ENCODE measurements around the gene ADGRG3. TPM values are rescaled to one million over a fixed set of nuclear protein-coding genes. Genes with fewer than 3 reads are reported as not detected.

The ADGRG3 gene
- total and polyA plus RNA-seq, 2 donors (not counting 1 experiment from before 2014, with no cell fraction given): not detected

GRCh38 chr16:57696240-57696639, 28.1 kb downstream of the ADGRG3 start:
- Histone ChIP-seq H3K4me3 (ENCODE audit: control extremely low read depth in 1 of 5, extremely low read depth in 1 of 5, insufficient read depth in 1 of 5, low read depth in 2 of 5, low read length in 4 of 5) (no peak overlapping the region), H3K9me3 (ENCODE audit: control extremely low read depth in 1 of 3, control insufficient read depth in 2 of 3, insufficient read depth in 1 of 3, low read length in 2 of 3) (no peaks in the 10 kb centered on the region), H3K79me2 (ENCODE audit: control insufficient read depth, insufficient read depth, low read length) (no peaks in the 10 kb centered on the region), H3K27me3 (replicated peaks in 1 of 4; ENCODE audit: control extremely low read depth in 1 of 4, control insufficient read depth in 3 of 4, insufficient read depth in 4 of 4, low read length in 3 of 4) (no peaks in the 10 kb centered on the region), H3K9ac (ENCODE audit: low read length) (no peak overlapping the region), H3K36me3 (replicated peaks in 1 of 2; ENCODE audit: control extremely low read depth in 1 of 2, control insufficient read depth in 1 of 2, extremely low read depth in 1 of 2, insufficient read depth in 2 of 2, low read length in 1 of 2) (no peaks in the 10 kb centered on the region), H3K4me2 (replicated peaks; ENCODE audit: low read depth, low read length, poor library complexity, severe bottlenecking) (no peak overlapping the region), H4K20me1 (ENCODE audit: control insufficient read depth, insufficient read depth, low read length, poor library complexity, severe bottlenecking) (no peaks in the 10 kb centered on the region), H2AFZ (ENCODE audit: insufficient read depth, low read depth, low read length, poor library complexity, severe bottlenecking) (no peak overlapping the region), H3K4me1 (ENCODE audit: control insufficient read depth in 2 of 2, insufficient read depth in 2 of 2, low read length in 2 of 2) (peaks cover 15 to 23% of the 10 kb centered on the region in 2 donors), H3K27ac (ENCODE audit: low read length in 2 of 2) (no peak overlapping the region)
- H3K9me3 Mint-ChIP-seq (ENCODE audit: insufficient read depth): no peaks in the 10 kb centered on the region
- intact Hi-C loops (cut with micrococcal nuclease): no loop called here
- ATAC-seq (ENCODE audit: low read depth) (no peak), DNase-seq (no peak)
- no peak overlapping the region for H3K4me3 Mint-ChIP-seq
- H3K4me1 Mint-ChIP-seq: peaks cover 12% of the 10 kb centered on the region
- ChIA-PET CTCF (no interaction called here), POLR2A (no interaction called here)
- no peak for TF ChIP-seq EZH2 (IDR thresholded peaks at IDR 0.05; ENCODE audit: borderline replicate concordance, insufficient read depth, low read depth, low read length, poor library complexity, severe bottlenecking)
- TF ChIP-seq, protein P1, sequence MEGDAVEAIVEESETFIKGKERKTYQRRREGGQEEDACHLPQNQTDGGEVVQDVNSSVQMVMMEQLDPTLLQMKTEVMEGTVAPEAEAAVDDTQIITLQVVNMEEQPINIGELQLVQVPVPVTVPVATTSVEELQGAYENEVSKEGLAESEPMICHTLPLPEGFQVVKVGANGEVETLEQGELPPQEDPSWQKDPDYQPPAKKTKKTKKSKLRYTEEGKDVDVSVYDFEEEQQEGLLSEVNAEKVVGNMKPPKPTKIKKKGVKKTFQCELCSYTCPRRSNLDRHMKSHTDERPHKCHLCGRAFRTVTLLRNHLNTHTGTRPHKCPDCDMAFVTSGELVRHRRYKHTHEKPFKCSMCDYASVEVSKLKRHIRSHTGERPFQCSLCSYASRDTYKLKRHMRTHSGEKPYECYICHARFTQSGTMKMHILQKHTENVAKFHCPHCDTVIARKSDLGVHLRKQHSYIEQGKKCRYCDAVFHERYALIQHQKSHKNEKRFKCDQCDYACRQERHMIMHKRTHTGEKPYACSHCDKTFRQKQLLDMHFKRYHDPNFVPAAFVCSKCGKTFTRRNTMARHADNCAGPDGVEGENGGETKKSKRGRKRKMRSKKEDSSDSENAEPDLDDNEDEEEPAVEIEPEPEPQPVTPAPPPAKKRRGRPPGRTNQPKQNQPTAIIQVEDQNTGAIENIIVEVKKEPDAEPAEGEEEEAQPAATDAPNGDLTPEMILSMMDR (IDR thresholded peaks at IDR 0.05): no peak
- H3K27me3 Mint-ChIP-seq: no peaks in the 10 kb centered on the region
- 90% methylated on average over 2 of the region's 7 CpGs for WGBS (ENCODE audit: insufficient coverage)
- no peak overlapping the region for H3K27ac Mint-ChIP-seq

- ChIA-PET POLR2A (no interaction called here), CTCF (interaction anchor here (0.7 kb wide), 1 partner anchor 49 kb away, joined by 3 read pairs; no protein-coding TSS in a partner anchor)
- no peaks in the 10 kb centered on the region for H3K27me3 Mint-ChIP-seq
- H3K4me1 ChIP-seq (ENCODE audit: control insufficient read depth in 2 of 2, insufficient read depth in 2 of 2, low read length in 2 of 2): peaks cover 10 to 22% of the 10 kb centered on the region in 2 donors
- H3K9me3 Mint-ChIP-seq (ENCODE audit: insufficient read depth): no peaks in the 10 kb centered on the region
- no peak overlapping the region for H3K27ac ChIP-seq (ENCODE audit: low read length in 2 of 2)
- TF ChIP-seq, protein P1 (IDR thresholded peaks at IDR 0.05): no peak
- TF ChIP-seq EZH2 (IDR thresholded peaks at IDR 0.05; ENCODE audit: borderline replicate concordance, insufficient read depth, low read depth, low read length, poor library complexity, severe bottlenecking): no peak
- DNase-seq (no peak), ATAC-seq (ENCODE audit: low read depth) (no peak)
- peaks cover 12% of the 10 kb centered on the region for H3K4me1 Mint-ChIP-seq
- intact Hi-C loops (cut with micrococcal nuclease): no loop called here
- H3K27ac Mint-ChIP-seq: no peak overlapping the region
- H3K4me2 ChIP-seq (replicated peaks; ENCODE audit: low read depth, low read length, poor library complexity, severe bottlenecking): no peak overlapping the region
- WGBS (ENCODE audit: insufficient coverage): 96% methylated on average over 13 of the region's 17 CpGs
- H3K36me3 ChIP-seq (replicated peaks in 1 of 2; ENCODE audit: control extremely low read depth in 1 of 2, control insufficient read depth in 1 of 2, extremely low read depth in 1 of 2, insufficient read depth in 2 of 2, low read length in 1 of 2): no peaks in the 10 kb centered on the region
- H3K9me3 ChIP-seq (ENCODE audit: control extremely low read depth in 1 of 3, control insufficient read depth in 2 of 3, insufficient read depth in 1 of 3, low read length in 2 of 3): no peaks in the 10 kb centered on the region
- H3K9ac ChIP-seq (ENCODE audit: low read length): no peak overlapping the region
- H3K4me3 Mint-ChIP-seq: no peak overlapping the region
- no peak overlapping the region for H3K4me3 ChIP-seq (ENCODE audit: control extremely low read depth in 1 of 5, extremely low read depth in 1 of 5, insufficient read depth in 1 of 5, low read depth in 2 of 5, low read length in 4 of 5)
- no peaks in the 10 kb centered on the region for H4K20me1 ChIP-seq (ENCODE audit: control insufficient read depth, insufficient read depth, low read length, poor library complexity, severe bottlenecking)
- no peak overlapping the region for H2AFZ ChIP-seq (ENCODE audit: insufficient read depth, low read depth, low read length, poor library complexity, severe bottlenecking)
- H3K79me2 ChIP-seq (ENCODE audit: control insufficient read depth, insufficient read depth, low read length): no peaks in the 10 kb centered on the region
- H3K27me3 ChIP-seq (replicated peaks in 1 of 4; ENCODE audit: control extremely low read depth in 1 of 4, control insufficient read depth in 3 of 4, insufficient read depth in 4 of 4, low read length in 3 of 4): no peaks in the 10 kb centered on the region
These were observed 29.9 kb downstream of the ADGRG3 start for GRCh38 chr16:57697896-57698537.
